ENCODE data around the gene TMC1.

DNA sequence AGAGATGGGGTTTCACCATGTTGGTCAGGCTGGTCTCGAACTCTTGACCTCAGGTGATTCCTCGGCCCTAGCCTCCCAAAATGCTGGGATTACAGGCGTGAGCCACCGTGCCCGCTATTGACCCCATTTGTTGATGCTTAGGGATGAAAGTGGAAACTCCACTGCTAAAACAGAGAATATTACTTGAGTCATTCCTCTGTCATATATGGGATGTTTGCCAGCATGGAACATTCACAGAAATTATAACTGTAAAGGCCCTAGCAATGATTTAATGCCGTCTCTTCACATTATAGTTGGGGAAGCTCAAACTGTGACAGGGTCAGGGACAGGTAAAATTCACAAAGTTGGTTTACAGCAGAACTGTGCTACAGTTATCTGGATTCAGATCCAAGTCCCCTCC, 94.5 kb downstream of the TMC1 start:
- TF ChIP-seq POLR2AphosphoS5 (IDR thresholded peaks at IDR 0.05; ENCODE audit: low read depth, low read length) (no peak), POLR2A (IDR thresholded peaks at IDR 0.05; ENCODE audit: low read depth, low read length) (no peak)

Data from GM12892 (cell line).